Nucleus accumbens (tissue), 56 donors: ENCODE data around the gene TNFRSF4.
"Not testable (repeated sequence)": the region's sequence is repeated elsewhere in the genome, so short reads cannot be mapped to it uniquely, and the experiment has no call there.

Experiments used
- DNase-seq, 56 donors: peaks; one replicate each; lab custom pipeline; 2025; lab: John Stamatoyannopoulos, UW

Gene TNFRSF4

DNA sequence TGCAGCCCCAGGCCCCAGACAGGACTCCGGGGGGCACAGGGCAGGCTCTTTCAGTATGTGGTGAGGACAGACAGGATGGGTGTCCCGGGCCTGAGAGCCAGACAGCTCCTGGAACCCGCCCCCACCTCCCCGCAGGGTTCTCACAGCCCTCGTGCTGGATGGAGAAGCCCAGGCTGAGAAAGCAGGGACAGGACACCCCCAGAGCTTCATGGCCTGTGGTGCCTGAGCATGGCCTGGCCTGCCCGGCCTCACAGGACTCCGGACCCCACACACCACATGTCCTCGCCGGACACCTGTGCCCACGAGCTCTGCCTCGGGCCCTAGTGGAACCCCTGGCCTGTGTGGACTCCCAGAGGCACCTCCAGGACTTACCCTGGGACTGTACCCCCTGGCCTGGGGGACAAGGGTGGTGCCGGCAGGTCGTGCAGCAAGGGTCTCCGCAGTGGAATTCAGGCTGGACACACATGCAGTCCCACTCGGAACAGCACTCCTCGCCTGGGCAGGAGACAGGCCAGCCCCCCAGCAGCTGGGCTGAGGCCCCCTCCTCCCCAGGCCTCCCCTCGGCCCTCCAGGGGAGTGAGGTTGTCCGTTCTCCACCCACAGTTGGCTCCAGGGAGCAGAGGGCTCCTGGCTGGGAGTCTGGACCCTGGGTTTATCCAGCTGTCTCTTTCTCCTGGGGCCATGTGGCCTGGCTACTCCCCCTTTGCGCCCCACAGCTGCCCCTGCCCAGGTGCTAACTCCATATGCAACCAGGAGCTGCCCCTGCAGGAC is 8.8 kb downstream of the TNFRSF4 start:
- no peak for DNase-seq

- no peak for DNase-seq
These were observed 9.5 kb downstream of the TNFRSF4 start for GRCh38 chr1:1204425-1204920.

- no peak for DNase-seq
These were observed 10.2 kb downstream of the TNFRSF4 start for GRCh38 chr1:1203561-1204424.

GRCh38 chr1:1202831-1203560 is 11.0 kb downstream of the TNFRSF4 start:
- DNase-seq: no peak

DNA sequence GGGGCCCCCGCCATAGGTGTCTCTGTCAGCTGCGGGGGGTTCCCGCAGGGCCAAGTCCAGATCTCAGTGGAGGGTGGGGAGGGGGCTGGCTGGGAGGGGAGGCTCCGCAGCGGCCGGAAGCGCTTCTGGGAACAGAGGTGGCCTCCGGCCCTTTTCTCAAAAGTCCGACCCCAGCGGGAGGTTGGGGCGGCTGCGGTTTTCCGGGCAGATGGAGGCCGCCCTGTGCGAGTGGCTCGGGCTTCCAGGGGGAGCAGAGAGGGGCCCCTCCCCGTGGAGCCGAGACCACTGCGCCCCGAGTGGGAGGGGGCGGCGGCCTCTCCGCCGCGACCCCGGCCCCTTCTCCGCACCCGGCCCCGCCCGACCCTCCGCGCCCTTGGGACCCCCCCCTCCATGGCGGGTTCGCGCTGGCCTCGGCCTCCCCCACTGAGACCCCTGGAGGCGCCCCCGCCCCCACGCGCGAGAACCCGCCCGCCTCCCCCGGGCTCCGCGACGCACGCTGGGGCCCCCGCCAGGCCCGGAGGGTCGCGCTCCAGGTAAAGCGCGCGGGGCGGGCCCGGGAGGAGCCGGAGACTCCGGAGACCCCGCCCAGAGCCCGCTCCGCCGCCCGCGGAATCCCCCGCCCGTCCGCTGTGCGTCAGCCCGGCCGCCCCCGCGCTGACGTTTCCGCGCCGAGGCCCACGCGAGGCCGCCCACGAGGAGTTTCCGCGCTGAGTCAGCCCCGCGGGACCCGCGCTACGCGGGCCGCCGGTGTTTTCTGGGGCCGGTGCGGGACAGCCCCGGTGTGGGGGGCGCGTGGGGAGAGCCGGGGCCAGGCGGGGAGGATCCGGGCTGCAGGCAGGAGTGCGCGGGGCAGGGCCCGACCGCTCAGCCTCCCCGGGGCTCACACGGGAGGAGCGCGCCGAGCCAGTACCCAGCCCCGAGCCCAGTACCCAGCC is 12.8 kb downstream of the TNFRSF4 start:
- DNase-seq: peak in 33 of 56 donors; percentile 2 to 85 (median 31)

DNA sequence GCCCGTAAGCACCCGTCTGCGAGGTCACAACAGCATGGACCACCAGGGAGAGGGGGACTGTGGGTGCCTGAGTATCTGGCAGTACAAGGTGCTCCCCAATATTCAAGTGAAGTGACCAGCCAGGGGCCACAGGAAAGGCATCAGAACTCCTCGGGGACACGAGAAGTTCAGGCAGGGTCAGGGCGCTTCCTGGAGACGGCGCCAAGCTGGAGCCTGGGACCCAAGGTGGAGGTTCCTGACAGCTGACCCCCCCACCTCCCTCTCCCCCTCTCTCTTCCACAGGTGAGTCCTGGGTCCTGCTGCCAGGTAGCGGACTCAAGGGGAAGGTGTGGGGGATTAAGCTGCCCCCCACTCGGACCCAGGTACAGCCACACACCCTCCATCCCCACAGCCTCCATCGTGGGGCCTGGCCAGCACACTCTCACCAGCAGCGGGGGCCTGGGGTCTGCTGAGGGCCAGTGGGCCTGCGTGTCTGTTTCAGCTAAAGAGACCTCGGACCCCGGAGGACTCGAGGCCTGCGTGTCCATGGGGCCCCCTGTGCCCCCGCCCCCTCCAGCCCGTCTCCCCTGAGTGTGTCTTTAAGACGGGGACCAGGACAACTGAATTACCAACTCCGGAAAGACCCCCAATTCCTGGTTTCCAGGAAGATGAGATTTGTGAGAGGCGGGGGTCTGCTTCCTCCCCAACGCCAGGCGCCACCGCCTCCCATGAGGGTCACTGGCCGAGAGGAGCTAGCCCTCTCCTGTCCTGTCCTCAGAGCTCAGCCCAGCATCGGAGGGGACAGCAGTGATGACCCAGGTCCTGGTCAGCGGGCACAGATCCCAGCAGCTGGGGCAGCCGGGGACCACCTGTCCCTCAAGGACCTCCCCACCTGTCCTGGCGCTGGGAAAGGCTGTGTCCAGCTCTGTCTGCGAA is 13.7 kb downstream of the TNFRSF4 start:
- no peak for DNase-seq

DNA sequence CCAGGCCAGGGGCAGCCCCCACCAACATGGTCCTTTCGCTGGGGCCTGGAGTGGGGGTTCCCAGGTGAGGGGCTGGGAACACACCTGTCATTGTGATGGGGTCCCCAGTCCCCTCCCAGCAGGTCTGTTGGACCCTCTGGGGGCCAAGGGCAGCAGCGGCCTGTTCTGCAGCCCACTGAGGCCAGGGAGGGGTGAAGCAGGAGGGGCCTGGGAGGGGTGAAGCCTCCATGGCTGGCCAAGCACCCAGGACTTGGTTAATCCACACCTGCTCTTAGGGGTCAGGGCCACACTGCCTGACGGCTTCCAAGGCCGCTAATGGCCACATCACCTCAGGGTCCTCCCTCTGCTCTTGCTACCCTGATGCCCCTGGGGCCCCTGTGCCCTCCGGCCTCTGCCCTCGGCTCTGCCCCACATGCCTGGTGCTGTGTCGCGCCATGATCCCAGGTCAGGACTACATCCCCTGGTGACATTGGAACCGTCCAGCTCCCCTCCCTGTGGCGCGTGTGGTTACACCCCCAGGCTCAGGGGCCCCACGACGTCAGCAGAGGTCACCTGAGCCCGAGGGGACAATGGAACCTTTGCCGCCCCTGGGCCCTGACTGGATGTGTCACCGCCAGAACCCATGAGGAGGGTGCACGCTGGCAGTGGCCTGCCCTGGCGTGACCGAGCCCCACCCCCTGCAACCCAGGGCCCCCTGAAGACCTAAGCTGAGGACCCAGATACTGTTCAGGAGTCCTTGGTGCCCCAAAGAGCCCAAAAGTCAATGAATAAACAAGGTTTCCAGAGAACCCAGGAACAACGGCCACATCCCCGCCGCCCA is 14.6 kb downstream of the TNFRSF4 start:
- DNase-seq: no peak

DNA sequence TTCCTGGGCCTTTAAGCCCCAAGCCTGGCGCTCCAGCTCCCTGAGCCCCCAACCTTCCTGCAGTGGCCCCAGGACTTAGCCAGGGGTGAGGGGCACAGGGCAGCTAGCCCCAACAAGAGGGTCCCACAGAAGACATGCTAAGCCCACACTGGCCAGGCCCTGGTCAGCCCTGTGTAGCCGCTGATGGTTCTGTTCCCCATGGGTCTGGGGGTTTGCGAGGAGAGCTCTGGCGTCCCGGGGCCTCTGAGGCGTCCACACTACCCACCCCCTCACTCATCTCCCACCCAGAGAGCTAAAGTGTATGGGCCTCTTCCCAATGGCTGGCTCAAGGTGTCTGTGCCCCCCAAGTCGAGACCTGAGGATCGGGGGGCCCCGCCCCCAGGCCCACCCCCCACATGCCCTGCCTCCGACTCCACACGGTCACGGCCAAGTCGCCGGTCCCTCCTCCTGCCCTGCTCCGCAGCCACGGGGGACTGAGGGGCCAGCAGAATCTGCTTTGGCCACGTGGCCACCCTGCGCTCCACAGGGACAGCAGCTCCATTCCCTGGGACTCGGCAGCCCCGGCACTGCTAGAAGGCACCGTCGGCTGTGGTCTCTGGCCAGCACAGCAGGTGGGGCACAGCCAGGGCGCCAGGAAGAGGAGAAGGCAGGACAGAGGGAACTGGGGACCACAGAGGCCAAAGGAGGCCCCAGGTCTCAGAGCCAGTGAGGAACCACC is 15.4 kb downstream of the TNFRSF4 start:
- DNase-seq: no peak

DNA sequence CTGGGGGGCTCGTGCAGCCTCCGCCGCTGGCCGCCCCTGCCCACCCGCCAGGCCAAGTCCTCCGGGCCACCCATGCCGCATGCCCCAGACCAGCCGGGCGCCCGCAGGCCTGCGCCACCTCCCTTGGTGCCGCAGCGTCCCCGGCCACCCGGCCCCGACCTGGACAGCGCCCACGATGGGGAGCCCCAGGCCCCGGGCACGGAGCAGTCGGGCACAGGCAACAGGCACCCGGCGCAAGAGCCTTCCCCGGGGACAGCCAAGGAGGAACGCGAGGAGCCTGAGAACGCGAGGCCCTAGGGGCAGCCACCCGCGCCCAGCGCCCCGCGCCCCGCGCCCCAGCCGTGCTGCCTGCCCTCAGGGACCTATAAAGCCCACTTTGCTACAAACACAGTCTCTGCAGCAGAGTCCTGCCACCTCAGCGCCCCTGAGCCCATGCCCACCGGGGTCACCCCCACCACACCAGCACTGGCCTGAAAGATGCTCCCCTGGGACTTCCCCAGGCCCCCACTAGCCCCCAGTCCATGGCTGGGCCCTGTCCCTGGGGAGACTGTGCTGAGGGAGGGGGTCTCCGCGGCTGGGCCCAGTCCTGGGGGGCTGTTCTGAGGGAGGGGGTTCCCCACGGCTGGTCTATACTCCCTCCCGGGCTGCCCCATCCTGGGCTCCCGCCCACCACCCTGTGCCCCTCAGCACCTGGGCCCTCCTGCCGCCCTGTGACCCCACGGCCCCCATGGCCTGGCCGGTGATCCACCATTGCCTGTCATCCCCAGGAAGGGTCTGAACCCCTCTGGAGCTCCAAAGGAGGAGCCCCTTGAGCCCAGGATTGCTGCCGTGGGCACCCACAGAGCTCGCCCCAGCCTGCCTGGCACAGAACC is 16.2 kb downstream of the TNFRSF4 start:
- no peak for DNase-seq

DNA sequence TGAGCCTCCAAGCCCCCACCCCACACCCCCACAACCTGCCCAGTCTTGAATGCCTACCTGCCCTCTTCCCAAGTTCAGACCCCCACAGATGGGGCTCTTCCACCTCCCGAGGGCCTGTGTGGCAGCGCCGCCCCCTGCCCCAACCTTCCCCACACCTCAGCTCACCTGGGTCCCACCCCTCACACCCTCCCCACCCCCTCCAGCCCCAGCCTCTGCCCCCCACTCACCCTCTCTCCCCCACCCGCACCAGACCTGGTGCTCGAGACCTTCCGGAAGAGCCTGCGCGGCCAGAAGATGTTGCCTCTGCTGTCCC is 16.8 kb downstream of the TNFRSF4 start:
- no peak for DNase-seq

DNA sequence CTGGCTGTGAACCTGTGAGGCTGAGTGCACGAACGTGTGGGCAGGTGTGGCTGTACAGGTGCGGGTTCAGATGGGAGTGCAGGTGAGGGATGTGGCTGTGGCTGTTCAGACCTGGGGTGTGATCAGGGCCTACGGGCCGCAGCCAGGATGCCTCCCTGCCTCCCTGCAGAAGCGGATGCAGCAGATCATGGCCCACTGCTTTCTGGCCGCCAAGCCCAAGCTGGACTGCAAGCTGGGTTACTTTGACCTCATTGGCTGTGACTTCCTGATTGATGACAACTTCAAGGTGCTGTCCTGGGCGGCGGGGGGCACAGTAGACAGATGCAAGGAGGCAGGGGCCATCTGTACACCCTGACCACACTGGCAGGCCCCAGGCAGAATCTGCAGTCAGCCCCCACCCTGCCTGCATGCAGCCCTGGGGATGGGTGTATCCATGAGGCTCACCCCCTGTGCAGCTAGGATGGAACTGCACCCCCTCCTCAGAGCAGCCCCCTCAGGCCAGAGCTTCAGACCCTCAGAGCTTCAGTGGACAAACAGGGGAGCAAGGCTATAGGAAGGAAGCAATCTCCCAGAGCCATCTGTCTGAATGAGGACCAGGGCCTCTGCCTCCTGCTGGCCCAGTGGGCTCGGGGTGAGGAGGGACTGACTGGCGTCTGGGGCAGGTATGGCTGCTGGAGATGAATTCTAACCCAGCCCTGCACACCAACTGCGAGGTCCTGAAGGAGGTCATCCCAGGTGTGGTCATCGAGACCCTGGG is 17.3 kb downstream of the TNFRSF4 start:
- no peak for DNase-seq

DNA sequence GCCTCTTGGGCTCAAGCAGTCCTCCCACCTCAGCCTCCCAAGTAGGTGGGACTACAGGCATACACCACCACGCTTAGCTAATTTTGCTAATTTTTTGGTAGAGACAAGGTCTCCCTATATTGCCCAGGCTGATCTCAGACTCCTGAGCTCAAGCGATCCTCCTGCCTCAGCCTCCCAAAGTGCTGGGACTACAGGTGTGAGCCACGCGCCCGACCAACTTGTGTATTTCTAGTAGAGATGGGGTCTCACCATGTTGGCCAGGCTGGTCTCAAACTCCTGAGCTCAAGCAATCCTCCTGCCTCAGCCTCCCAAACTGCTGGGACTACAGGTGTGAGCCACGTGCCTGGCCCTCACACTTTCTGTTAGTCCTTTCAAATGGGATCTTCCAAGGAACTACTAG is 18.2 kb downstream of the TNFRSF4 start:
- not testable (repeated sequence) for DNase-seq

DNA sequence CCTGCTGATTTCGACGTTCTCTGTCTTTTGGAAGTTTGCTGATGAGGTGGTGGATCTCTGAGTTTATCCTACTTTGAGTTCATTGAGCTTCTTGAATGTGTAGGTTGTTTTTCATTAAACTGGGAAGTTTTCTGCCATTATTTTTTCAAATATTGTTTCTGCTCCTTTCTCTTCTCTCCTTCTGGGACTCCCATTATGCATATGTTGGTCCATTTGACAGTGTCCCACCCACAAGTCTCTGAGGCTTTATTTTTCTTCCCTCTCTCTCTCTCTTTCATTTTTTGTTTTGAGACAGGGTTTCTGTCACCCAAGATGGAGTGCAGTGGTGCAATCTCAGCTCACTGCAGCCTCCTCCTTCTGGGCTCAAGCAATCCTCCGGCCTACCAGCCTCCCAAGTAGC is 19.2 kb downstream of the TNFRSF4 start:
- DNase-seq: no peak

DNA sequence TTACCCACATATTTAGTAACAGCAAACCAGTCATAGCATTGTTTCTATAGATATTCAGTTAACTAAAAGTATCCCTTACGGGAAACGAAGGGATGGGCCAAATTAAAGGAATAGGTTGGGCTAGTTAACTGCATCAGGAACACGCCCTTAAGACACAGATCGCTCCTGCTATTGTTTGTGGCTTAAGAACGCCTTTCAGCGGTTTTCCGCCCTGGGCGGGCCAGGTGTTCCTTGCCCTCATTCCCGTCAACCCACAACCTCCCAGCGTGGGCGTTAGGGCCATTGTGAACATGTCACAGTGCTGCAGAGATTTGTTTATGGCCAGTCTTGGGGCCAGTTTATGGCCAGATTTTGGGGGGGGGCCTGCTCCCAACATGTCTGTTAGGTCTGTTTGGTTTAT is 22.2 kb downstream of the TNFRSF4 start:
- DNase-seq: no peak

- no peak for DNase-seq
These were observed 24.8 kb downstream of the TNFRSF4 start for GRCh38 chr1:1189111-1189510.

DNA sequence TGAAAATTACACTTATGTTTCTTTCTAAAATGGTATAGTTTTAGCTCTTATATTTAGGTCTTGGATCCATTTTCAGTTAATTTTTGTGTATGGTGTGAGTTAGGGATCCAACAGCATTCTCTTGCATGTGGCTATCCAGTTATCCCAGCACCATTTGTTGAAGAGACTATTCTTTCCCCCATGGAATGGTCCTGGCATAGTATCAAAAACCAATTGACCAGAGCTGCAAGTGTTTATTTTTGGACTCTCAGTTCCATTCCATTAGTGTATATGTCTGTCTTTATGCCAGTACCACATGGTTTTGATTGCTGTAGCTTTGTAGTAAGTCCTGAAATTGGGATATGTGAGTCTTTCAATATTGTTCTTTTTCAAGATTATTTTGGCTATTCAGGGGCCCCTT is 26.0 kb downstream of the TNFRSF4 start:
- DNase-seq: no peak
